Natural killer cell (primary cell): ENCODE measurements around the gene ARHGAP24. TPM values are rescaled to one million over a fixed set of nuclear protein-coding genes. Genes with fewer than 3 reads are reported as not detected.

Experiments used
- ATAC-seq, 3 donors: fragments of 150-1000 bp in 2 of 3; fragments of 200-7000 bp in 1 of 3; cut with Tn5 transposase; 1 replicate in 1 of 3; 2 replicates in 2 of 3; pipeline ENCODE4 v1.10.0; 2021; ENCODE audit warnings: mild to moderate bottlenecking in 2 of 3, moderate library complexity in 2 of 3
- DNase-seq, 2 donors: peaks; one replicate each; pipeline versions ENCODE4 v3.0.0 to v3.0.0-alpha.2; 2013 to 2021; ENCODE audit warnings: mixed read lengths in 1 of 2
- H3K27ac ChIP-seq: one replicate; pipeline ENCODE4 v1.5.1; 2013; ENCODE audit warnings: mild to moderate bottlenecking, low read length
- H3K27me3 ChIP-seq: one replicate; pipeline ENCODE4 v1.6.1; 2013; ENCODE audit warnings: low read length; ENCODE audit not compliant: control insufficient read depth, insufficient read depth
- H3K36me3 ChIP-seq: one replicate; pipeline ENCODE4 v1.6.1; 2013; ENCODE audit warnings: low read length; ENCODE audit not compliant: control insufficient read depth, insufficient read depth
- H3K4me1 ChIP-seq: one replicate; pipeline ENCODE4 v1.6.1; 2013; ENCODE audit warnings: low read length; ENCODE audit not compliant: control insufficient read depth, insufficient read depth
- H3K4me3 ChIP-seq: one replicate; pipeline ENCODE4 v1.5.1; 2013; ENCODE audit warnings: low read length
- H3K9me3 ChIP-seq: one replicate; pipeline ENCODE4 v1.6.1; 2013; ENCODE audit warnings: low read length; ENCODE audit not compliant: control insufficient read depth, insufficient read depth
- H3K27ac Mint-ChIP-seq, 2 donors: one replicate each; pipeline ENCODE4 v1.8.0; 2022; ENCODE audit warnings: mild to moderate bottlenecking in 2 of 2, mixed read lengths in 2 of 2, moderate library complexity in 1 of 2
- H3K27me3 Mint-ChIP-seq, 2 donors: one replicate each; pipeline ENCODE4 v1.8.0; 2022; ENCODE audit warnings: low read depth in 2 of 2, mixed read lengths in 2 of 2
- H3K36me3 Mint-ChIP-seq: one replicate; pipeline ENCODE4 v1.8.0; 2022; ENCODE audit warnings: mixed read lengths
- H3K4me1 Mint-ChIP-seq, 2 donors: one replicate each; pipeline ENCODE4 v1.8.0; 2022; ENCODE audit warnings: mixed read lengths in 2 of 2
- H3K4me3 Mint-ChIP-seq: one replicate; pipeline ENCODE4 v1.8.0; 2022; ENCODE audit warnings: mild to moderate bottlenecking, moderate library complexity, mixed read lengths
- H3K9me3 Mint-ChIP-seq, 2 donors: one replicate each; pipeline ENCODE4 v1.8.0; 2022; ENCODE audit warnings: mixed read lengths in 2 of 2
- WGBS: methylation state at CpG from one replicate; pipeline ENCODE4 v1.1.7; 2013; ENCODE audit warnings: missing lambda C conversion rate; ENCODE audit not compliant: insufficient coverage; 5-methylcytosine and 5-hydroxymethylcytosine counted together
- intact Hi-C: fragments of 100-400 bp; cut with micrococcal nuclease; formaldehyde crosslinking; loops from one replicate; pipeline ENCODE4 v1.14.2; 2022
- total RNA-seq, 4 donors: library from RNA; stranded (reverse); fragments of 120-200 nt in 1 of 4; gene quantifications; one replicate each; pipeline versions ENCODE4 v1.2.3 to v1.2.4, GENCODE V29; 2013 to 2022
- TF ChIP-seq, protein P1 (sequence below): fragments of 200-600 bp; IDR thresholded peaks from one replicate; pipeline ENCODE4 v1.8.0; 2022; ENCODE audit warnings: antibody characterized with exemption

Gene ARHGAP24
- total RNA-seq, 3 donors from 2014 or later (not counting 1 experiment from before 2014, with no cell fraction given): 1.7 to 3.6 (median 1.7) TPM

DNA sequence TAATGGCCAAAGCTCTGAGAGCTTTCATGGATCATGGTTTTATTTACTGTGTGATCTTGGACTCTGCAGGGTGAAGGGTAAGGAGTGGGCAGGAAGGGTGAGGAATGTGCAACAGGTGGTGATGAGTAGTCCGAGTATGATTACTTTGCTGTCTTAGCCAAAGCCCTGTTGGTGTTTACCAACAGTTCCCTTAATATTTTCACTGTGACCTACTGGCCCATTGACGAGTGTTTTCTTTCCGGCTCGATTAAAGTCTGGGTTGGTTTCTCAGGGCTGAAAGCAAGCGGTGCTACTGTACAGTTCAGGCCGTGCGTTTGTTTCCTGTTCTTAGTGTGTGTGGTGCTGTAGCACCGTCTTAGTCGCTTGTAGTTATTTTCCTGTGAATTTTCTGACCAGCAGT, 2.6 kb downstream of the ARHGAP24 start:
- Histone ChIP-seq H3K4me3 (peak overlapping the region; percentile 25), H3K27ac (no peak overlapping the region)
- intact Hi-C loops: no loop called here

DNA sequence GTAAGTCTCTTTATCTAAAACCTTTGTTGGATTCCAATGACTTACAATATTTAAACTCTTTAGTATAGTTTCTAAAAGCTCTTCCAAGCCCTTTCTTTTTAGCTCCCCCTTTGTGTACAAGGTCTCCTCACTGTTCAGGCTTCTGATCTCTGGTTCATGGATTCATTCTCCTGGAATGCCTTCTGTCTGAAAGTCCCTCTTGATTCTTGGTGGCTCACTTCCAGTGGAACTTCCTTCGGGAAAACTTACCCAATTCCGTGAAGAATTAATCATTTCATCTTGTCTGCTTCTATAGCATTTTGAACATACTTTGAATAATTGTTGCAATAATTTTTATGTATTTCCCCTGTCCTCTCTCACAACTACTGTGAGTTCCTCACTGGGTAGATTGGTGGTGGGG, 3.6 kb downstream of the ARHGAP24 start:
- TF ChIP-seq, protein P1, sequence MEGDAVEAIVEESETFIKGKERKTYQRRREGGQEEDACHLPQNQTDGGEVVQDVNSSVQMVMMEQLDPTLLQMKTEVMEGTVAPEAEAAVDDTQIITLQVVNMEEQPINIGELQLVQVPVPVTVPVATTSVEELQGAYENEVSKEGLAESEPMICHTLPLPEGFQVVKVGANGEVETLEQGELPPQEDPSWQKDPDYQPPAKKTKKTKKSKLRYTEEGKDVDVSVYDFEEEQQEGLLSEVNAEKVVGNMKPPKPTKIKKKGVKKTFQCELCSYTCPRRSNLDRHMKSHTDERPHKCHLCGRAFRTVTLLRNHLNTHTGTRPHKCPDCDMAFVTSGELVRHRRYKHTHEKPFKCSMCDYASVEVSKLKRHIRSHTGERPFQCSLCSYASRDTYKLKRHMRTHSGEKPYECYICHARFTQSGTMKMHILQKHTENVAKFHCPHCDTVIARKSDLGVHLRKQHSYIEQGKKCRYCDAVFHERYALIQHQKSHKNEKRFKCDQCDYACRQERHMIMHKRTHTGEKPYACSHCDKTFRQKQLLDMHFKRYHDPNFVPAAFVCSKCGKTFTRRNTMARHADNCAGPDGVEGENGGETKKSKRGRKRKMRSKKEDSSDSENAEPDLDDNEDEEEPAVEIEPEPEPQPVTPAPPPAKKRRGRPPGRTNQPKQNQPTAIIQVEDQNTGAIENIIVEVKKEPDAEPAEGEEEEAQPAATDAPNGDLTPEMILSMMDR: no peak
- intact Hi-C loops: no loop called here
- peaks cover 0 to 6% of the 10 kb centered on the region in 2 donors for H3K27me3 Mint-ChIP-seq
- no peaks in the 10 kb centered on the region for H3K36me3 Mint-ChIP-seq
- H3K4me3 ChIP-seq: no peak overlapping the region
- whole genome bisulfite sequencing: 93% methylated on average over 2 of the region's 2 CpGs
- H3K27ac Mint-ChIP-seq: no peak overlapping the region
- H3K36me3 ChIP-seq: no peaks in the 10 kb centered on the region
- no peak for ATAC-seq
- no peaks in the 10 kb centered on the region for H3K4me1 Mint-ChIP-seq
- no peak for DNase-seq
- no peaks in the 10 kb centered on the region for H3K27me3 ChIP-seq
- no peaks in the 10 kb centered on the region for H3K9me3 Mint-ChIP-seq
- H3K4me3 Mint-ChIP-seq: no peak overlapping the region
- no peaks in the 10 kb centered on the region for H3K9me3 ChIP-seq
- H3K27ac ChIP-seq: no peak overlapping the region
- no peaks in the 10 kb centered on the region for H3K4me1 ChIP-seq

More for the DNA sequence above, 2.6 kb downstream of the ARHGAP24 start:
- Histone ChIP-seq H3K9me3 (no peaks in the 10 kb centered on the region), H3K36me3 (no peaks in the 10 kb centered on the region), H3K27me3 (no peaks in the 10 kb centered on the region), H3K4me1 (no peaks in the 10 kb centered on the region)
- WGBS: 70% methylated on average over 9 of the region's 9 CpGs
- Mint-ChIP-seq H3K36me3 (no peaks in the 10 kb centered on the region), H3K27me3 (peaks cover 0 to 6% of the 10 kb centered on the region in 2 donors), H3K4me3 (no peak overlapping the region), H3K9me3 (no peaks in the 10 kb centered on the region), H3K4me1 (no peaks in the 10 kb centered on the region), H3K27ac (no peak overlapping the region)
- TF ChIP-seq, protein P1: no peak
- no peak for DNase-seq
- no peak for ATAC-seq

DNA sequence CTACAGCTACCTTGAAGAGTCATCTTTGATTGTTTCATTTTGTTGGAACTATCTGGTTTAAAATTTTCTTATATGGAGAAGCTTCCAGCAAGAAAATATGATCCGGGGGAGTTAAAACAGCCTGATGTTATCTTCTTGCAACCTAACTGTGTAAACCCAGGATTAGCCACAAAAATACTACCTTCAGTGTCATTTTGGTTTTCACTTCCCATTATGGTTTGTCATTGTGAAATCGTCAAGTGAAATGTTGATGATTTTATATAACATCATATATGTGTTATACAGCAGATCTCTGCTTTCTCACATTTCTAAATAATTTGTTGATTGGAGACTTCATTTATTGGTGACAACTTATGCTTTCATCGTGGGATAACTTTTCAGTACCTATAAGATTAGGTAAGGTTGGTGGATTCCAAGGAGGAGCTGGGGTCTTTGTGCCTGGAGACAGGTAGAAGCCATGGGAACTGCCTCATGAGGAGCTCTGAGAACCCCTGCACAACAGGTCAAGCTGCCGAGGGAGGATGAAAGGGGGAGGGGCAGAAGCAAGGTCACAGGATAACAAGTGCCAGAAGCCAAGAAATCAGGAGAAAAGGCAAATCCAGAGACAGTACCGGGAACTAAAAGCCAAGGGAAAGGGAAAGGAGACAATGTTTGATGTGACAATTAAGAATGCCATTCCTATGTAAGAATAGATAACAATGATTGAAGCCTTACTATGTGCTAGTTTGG, 7.2 kb downstream of the ARHGAP24 start:
- Histone ChIP-seq H3K27ac (no peak overlapping the region), H3K36me3 (no peaks in the 10 kb centered on the region), H3K27me3 (no peaks in the 10 kb centered on the region), H3K4me1 (no peaks in the 10 kb centered on the region), H3K9me3 (no peaks in the 10 kb centered on the region), H3K4me3 (no peak overlapping the region)
- Mint-ChIP-seq H3K27ac (no peak overlapping the region), H3K4me1 (no peaks in the 10 kb centered on the region), H3K4me3 (no peak overlapping the region), H3K27me3 (no peaks in the 10 kb centered on the region), H3K9me3 (no peaks in the 10 kb centered on the region), H3K36me3 (no peaks in the 10 kb centered on the region)
- TF ChIP-seq, protein P1: no peak
- no peak for ATAC-seq
- intact Hi-C loops: no loop called here
- DNase-seq: no peak
- WGBS: 76% methylated on average over 3 of the region's 5 CpGs
